8988T (cell line): ENCODE measurements around the gene MSX1.
A peak's percentile ranks its signal among the peaks of the same experiment; 100 is the strongest.
"Not testable (repeated sequence)": the region's sequence is repeated elsewhere in the genome, so short reads cannot be mapped to it uniquely, and the experiment has no call there.

Source experiments
- DNase-seq: peaks from one replicate; pipeline ENCODE4 v3.0.0; 2011

MSX1 gene

DNA sequence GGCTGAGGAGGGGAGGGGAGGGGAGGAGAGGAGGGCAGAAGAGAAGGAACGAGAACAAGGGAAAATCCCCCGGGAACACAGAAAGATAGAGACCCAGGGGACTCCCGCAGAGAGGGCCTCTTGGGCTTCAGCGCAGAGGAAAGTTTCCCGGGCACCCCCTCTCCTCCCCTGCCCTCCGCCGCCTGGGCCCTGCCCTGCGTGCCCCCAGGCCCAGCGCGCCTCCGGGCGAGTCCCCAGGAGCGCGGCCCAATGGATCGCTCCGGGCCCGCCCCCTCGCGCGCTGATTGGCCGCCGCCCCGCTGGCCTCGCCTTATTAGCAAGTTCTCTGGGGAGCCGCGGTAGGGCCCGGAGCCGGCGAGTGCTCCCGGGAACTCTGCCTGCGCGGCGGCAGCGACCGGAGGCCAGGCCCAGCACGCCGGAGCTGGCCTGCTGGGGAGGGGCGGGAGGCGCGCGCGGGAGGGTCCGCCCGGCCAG, at the start of gene MSX1:
Gene MSX1 (plus strand): TSS at position 341 of the 474 bp plus-strand sequence. CDS start 235 bp downstream, outside the sequence.
- peak; percentile 99 for DNase-seq

GRCh38 chr4:4810092-4810774, 49.2 kb upstream of the MSX1 start:
- no peak for DNase-seq

DNA sequence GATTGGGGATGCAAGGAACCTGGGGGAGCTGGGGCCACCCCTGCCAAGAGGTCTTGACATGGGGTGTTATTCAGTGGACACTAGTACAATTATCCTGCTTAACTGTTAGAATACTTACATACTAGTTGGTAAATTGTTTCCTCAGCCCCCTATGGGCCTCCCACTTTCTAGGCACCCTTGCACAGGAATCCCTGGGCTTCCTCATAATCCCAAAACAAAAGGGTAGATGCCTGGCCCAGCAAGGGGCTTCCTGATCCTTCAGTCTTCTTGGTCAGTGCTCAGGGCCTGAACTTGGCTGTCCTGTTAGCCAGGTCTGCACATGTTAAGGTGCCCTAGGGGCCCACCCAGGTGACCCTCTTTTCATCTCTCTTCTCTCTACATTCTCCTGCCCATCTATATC, 48.7 kb upstream of the MSX1 start:
- DNase-seq = no peak

DNA sequence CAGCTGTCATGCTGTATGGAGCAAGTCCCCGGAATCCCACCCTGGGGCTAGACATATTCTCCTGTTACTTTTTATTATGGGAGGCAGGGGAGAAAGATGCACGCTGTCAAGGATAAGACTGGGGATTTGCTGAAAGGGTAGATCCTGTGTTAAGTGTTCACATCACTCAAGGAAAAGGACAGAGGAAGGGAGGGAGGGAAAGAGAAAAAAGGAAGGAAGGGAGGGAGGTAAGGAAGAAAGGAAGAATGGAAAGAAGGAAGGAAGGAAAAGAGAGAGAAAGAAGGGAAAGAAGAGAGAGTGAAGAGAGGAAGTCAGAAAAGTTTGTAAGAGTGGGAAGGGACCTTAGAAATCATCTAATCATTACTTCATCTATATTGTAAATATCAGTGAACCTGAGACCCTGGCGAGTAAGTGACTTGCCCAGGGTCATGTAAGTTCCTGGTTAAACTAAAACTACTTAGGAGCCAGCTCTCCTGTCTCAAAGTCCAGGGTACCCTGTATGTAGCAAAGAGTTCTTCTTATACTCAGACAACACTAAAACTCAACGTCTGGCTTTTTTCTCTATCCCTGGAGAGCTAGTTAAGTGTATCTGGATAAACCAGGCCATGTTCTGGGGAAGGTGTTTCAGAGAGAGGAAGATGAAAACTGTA, 47.2 kb upstream of the MSX1 start:
- DNase-seq = no peak

- DNase-seq = no peak
Observed at GRCh38 chr4:4818415-4819212, 40.9 kb upstream of the MSX1 start.

GRCh38 chr4:4819213-4819606, 40.3 kb upstream of the MSX1 start:
- DNase-seq = no peak

DNA sequence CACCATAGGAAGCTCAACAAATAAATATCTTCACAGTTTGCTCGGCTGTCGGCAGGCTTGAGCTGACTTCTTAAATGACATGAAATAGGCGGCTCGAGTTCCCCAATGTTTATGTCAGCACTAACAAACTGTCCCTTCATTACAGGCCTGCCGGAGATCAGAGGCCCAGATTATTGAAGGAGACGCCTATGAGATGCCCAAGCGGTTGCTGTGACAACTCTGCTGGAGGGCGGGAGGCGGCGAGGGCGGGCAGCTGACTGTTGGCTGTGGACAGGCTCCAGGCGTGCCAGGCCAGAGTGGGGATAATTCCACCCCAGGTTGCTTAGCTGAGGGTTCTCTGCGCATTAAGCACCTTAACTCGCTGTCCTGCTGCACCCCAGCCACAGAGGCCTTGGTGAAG, 39.2 kb upstream of the MSX1 start:
- DNase-seq = no peak

DNA sequence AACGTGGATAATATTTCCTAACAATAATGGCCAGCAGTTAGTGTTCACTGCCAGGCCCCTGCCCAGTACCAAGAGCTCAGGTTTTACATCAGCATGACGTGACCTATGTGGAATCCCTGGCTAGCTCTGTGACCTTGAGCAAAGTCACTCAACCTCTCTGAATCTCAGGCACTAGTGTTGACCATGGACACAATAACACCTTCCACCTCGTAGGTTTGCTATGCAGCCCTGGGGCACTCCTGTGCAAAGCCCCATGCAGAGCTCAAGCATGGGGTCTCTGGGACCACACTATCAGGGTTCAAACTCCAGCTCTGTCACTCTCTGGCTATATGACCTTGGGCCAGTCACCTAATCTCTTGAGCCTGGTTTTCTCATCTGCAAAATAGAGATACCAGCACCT, 38.7 kb upstream of the MSX1 start:
- DNase-seq = no peak

DNA sequence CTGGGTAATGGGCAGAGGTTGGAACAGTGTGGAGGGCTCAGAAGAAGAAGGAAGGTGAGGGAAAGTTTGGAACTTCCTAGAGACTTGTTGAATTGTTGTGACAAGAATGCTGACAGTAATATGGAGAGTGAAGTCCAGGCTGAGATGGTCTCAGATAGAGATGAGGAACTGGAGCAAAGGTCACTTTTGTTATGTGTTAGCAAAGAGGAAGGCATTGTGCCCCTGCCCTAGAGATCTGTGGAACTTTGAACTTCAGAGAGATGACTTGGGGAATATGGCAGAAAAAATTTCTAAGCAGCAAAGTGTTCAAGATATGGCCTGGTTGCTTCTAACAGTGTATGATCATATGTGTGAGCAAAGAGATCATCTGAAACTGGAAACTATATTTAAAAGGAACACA, 37.9 kb upstream of the MSX1 start:
- no peak for DNase-seq

GRCh38 chr4:4822286-4822685, 37.2 kb upstream of the MSX1 start:
- not testable (repeated sequence) for DNase-seq

- no peak for DNase-seq
Observed at GRCh38 chr4:4823621-4824162, 35.8 kb upstream of the MSX1 start.

- no peak for DNase-seq
Observed at GRCh38 chr4:4824232-4824631, 35.2 kb upstream of the MSX1 start.

- no peak for DNase-seq
Observed at GRCh38 chr4:4825431-4825830, 34.0 kb upstream of the MSX1 start.

DNA sequence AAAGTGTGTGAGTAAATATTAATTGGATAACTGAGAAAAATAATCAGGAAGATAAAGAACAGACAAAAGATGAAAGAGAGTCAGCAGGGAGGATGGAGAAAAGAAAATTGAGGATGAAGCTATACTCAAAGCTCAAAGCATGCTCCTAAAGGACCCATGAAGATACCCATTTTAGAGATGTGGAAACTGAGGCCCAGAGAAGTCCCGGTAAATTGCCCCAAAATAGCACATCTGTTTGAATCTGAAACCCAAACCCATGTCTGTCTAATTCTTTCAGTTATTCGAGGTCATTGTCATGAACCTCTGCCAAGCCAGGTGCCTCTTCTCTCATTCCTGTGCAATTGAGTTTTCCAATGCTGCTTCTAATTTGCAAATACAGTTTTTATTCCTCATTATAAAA, 29.6 kb upstream of the MSX1 start:
- no peak for DNase-seq

DNA sequence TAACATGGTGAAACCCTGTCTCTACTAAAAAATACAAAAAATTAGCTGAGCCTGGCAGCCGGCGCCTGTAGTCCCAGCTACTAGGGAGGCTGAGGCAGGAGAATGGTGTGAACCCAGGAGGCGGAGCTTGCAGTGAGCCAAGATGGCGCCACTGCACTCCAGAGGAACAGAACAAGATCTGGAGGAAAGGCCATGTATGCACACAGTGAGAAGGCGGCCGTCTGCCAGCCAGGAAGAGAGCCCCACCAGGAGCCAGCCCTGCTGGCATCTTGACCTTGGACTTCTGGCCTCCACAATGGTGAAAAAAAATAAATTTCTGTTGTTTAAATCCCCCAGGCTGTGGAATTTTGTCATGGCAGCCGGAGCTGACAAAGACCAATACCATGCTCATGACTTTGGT, 28.2 kb upstream of the MSX1 start:
- no peak for DNase-seq

GRCh38 chr4:4831825-4832224, 27.6 kb upstream of the MSX1 start:
- DNase-seq = no peak

DNA sequence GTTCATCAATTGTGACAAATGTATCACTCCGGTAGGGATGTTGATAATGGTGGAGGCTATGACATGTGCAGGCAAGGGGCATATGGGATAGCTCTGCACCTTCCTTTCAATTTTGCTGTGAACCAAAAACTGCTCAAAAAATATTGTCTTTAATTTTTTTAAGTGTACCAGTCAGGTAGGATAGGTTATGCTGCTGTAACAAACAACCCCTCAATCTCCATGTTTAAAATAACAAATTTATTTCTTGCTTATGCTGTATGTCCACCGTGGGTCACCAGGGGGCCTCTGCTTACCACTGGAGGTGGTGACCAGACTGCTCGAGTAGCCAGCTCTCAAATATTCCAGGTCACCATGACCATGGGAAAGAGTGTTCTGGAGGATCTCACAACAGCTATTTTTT, 23.4 kb upstream of the MSX1 start:
- DNase-seq = no peak

DNA sequence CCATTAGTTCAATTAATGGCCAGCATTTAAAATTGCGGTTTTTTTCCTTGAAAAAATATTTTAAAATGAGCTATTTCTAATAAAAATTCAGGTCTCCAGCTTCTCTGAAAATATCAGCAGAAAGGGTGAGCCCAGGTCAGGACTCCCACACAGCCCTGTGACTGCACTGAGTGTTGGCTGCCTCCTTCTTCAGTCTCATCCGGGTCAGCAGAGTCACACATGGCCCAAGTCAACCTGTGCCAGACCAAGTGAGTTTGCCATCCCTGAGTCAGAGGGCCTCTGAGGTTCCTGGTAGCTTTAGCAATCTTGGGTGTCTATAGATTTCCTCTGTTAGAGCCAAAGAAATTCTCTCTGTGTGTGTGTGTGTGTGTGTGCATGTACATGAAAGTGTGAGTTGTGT, 22.1 kb upstream of the MSX1 start:
- no peak for DNase-seq

- no peak for DNase-seq
Observed at GRCh38 chr4:4838051-4838935, 21.2 kb upstream of the MSX1 start.

DNA sequence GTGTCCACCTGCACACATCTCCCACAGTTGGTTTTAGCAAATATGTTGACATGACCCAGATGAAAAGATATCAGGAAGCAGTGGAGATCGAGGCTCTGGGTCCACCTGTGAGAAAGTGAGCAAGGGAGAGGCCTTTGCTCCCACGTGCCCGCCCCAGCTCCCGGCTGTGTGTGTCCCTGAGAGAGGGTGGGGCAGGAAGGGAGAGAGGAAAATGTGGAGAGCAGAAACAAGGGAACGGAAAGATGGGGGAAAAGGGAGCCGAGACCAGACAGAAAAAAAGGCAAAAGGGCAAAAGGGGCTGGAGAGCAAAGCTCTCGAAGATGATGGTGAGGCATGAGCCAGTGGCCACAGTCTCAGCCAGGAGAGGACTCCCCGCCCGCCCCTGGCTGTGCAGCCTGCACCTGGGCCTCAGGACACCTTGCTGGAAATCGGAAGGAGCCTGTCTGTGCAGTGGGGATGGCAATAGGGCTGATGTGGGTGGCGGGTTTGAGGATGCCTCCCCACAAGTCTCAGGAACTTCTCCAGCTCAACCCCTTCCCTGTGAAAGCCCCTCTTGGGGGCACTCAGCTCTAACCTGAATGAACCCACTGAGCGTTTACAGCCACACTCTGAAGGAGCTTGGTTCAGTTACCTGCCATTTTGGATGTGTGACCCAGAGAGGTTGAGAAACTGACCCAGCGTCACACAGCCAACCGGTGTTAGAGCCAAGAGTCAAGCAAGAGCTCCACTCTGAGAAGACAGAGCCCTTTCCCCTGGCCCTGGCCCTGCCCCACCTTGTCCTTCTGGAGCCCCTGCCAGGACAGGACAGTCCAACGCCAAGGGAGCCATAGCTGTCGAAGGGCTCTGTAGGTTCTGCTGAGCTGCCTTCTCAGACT, 20.3 kb upstream of the MSX1 start:
- no peak for DNase-seq

- DNase-seq = no peak
Observed at GRCh38 chr4:4840351-4840750, 19.1 kb upstream of the MSX1 start.

DNA sequence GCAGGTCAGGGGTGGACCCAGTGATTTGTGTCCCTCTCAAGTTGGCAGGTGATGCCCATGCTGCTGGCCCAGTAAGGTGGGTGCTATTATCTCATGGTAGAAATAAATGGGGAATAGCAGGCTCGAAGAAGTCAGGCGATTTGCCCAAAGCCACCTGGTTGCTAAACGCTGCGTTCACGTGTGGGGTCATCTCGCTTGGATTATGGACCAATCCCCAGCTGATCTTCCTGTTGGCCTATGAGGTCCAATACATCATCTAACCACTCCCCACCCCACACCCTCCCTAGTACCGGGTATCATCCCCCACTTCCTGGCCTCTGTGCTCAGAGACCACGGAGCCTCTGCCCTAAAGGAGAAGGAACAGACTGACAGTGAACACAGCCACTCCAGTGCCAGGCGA, 18.3 kb upstream of the MSX1 start:
- DNase-seq = no peak
